ENCODE data around the gene TBC1D14. TPM values are rescaled to one million over a fixed set of nuclear protein-coding genes. Genes with fewer than 3 reads are reported as not detected.
A peak's percentile ranks its signal among the peaks of the same experiment; 100 is the strongest.

The TBC1D14 gene
- total and polyA plus RNA-seq, 2 experiments from 2014 or later = 33.6 to 50.8 TPM

DNA sequence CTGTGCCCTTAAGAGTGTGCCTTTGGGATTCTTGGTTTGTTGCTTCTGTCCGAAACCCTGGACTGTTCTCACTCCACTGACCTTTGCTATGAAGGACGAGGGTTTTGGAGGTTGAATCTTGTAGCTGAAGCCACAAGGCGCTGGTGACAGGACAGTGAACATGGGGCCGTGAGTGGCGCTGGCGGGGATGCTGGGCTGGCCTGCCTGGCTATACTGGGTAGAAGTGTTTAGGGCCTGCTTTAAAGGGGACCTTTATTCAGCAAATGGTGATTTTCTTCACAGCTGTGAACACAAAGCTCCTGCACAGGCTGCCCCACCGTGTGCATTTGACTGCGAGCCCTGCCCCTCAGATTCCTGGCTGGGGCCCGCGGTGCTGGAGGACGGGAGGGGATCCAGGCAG, 106.5 kb downstream of the TBC1D14 start:
- H3K27ac ChIP-seq = peak overlapping the region; percentile 42
- no peaks in the 10 kb centered on the region for H3K36me3 ChIP-seq (replicated peaks; ENCODE audit: insufficient read depth, low read depth)
- no peaks in the 10 kb centered on the region for H3K9me3 ChIP-seq (ENCODE audit: low read depth)
- H4K20me1 ChIP-seq (ENCODE audit: insufficient read depth, poor library complexity, severe bottlenecking) = no peaks in the 10 kb centered on the region
- peaks cover 3% of the 10 kb centered on the region for H3K79me2 ChIP-seq
- no peak overlapping the region for H3K4me3 ChIP-seq
- no peak for DNase-seq (ENCODE audit: low spot score)
- 66% methylated on average over 11 of the region's 11 CpGs for WGBS (ENCODE audit: low lambda C conversion rate, missing lambda C conversion rate)
- no peaks in the 10 kb centered on the region for H3K27me3 ChIP-seq
- H3K9me2 ChIP-seq (replicated peaks; ENCODE audit: insufficient read depth) = no peaks in the 10 kb centered on the region
- TF ChIP-seq, protein P1, sequence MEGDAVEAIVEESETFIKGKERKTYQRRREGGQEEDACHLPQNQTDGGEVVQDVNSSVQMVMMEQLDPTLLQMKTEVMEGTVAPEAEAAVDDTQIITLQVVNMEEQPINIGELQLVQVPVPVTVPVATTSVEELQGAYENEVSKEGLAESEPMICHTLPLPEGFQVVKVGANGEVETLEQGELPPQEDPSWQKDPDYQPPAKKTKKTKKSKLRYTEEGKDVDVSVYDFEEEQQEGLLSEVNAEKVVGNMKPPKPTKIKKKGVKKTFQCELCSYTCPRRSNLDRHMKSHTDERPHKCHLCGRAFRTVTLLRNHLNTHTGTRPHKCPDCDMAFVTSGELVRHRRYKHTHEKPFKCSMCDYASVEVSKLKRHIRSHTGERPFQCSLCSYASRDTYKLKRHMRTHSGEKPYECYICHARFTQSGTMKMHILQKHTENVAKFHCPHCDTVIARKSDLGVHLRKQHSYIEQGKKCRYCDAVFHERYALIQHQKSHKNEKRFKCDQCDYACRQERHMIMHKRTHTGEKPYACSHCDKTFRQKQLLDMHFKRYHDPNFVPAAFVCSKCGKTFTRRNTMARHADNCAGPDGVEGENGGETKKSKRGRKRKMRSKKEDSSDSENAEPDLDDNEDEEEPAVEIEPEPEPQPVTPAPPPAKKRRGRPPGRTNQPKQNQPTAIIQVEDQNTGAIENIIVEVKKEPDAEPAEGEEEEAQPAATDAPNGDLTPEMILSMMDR (IDR thresholded peaks at IDR 0.05; ENCODE audit: poor library complexity) = no peak
- no peak for TF ChIP-seq EZH2 (IDR thresholded peaks at IDR 0.05; ENCODE audit: borderline replicate concordance)
- peaks cover 16% of the 10 kb centered on the region for H3K4me1 ChIP-seq (ENCODE audit: insufficient read depth)
- no peak overlapping the region for H3K4me2 ChIP-seq
- H2AFZ ChIP-seq = no peak overlapping the region

GRCh38 chr4:7016512-7016911, 106.9 kb downstream of the TBC1D14 start:
- Histone ChIP-seq H3K79me2 (peaks cover 3% of the 10 kb centered on the region), H3K36me3 (replicated peaks; ENCODE audit: insufficient read depth, low read depth) (no peaks in the 10 kb centered on the region), H3K27ac (peak overlapping the region; percentile 42), H3K9me2 (replicated peaks; ENCODE audit: insufficient read depth) (no peaks in the 10 kb centered on the region), H4K20me1 (ENCODE audit: insufficient read depth, poor library complexity, severe bottlenecking) (no peaks in the 10 kb centered on the region), H3K4me2 (no peak overlapping the region), H3K9me3 (ENCODE audit: low read depth) (no peaks in the 10 kb centered on the region), H3K4me1 (ENCODE audit: insufficient read depth) (peaks cover 18% of the 10 kb centered on the region), H2AFZ (no peak overlapping the region), H3K27me3 (no peaks in the 10 kb centered on the region), H3K4me3 (no peak overlapping the region)
- TF ChIP-seq EZH2phosphoT487 (IDR thresholded peaks at IDR 0.05; ENCODE audit: low read depth, severe bottlenecking, unreplicated experiment) = no peak
- TF ChIP-seq, protein P1 (IDR thresholded peaks at IDR 0.05; ENCODE audit: poor library complexity) = no peak
- TF ChIP-seq EZH2 (IDR thresholded peaks at IDR 0.05; ENCODE audit: borderline replicate concordance) = no peak
- WGBS (ENCODE audit: low lambda C conversion rate, missing lambda C conversion rate) = 75% methylated on average over 6 of the region's 6 CpGs
- no peak for DNase-seq (ENCODE audit: low spot score)

DNA sequence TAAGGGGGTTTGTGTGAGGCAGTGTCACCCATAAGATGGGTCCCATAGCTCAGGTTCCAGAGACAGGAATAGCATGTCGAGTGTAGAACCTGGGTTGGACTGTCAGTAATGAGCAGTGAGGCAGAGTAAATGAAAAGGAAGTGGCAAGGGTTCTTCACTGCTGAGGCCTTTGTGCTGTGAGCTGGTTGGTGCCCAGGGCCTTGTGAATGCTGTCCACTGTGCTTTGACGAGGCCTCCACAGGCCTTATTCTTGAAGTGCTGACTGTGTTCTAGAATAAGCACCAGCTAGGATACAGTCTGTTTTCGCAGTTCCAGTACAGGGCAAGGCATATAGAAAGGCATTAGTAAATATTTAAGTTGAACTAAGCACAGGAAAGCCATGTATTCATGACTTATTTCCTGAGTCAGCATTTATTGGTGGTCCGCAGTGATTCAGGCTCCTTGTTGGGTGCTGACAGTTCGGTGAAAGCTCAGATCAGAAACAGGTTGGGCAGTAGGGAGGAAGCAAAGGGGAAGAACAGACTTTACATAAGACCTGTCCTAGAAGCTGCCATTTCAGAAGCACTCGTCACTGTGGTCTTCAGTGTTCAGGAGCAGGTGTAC, 107.9 kb downstream of the TBC1D14 start:
- no peak overlapping the region for H3K4me2 ChIP-seq
- no peaks in the 10 kb centered on the region for H3K36me3 ChIP-seq (replicated peaks; ENCODE audit: insufficient read depth, low read depth)
- no peak overlapping the region for H3K27ac ChIP-seq
- no peak overlapping the region for H2AFZ ChIP-seq
- no peaks in the 10 kb centered on the region for H3K9me3 ChIP-seq (ENCODE audit: low read depth)
- 91% methylated on average over 6 of the region's 6 CpGs for WGBS (ENCODE audit: low lambda C conversion rate, missing lambda C conversion rate)
- peaks cover 23% of the 10 kb centered on the region for H3K4me1 ChIP-seq (ENCODE audit: insufficient read depth)
- no peak for TF ChIP-seq EZH2phosphoT487 (IDR thresholded peaks at IDR 0.05; ENCODE audit: low read depth, severe bottlenecking, unreplicated experiment)
- no peak for TF ChIP-seq EZH2 (IDR thresholded peaks at IDR 0.05; ENCODE audit: borderline replicate concordance)
- TF ChIP-seq, protein P1 (IDR thresholded peaks at IDR 0.05; ENCODE audit: poor library complexity) = no peak
- no peak overlapping the region for H3K4me3 ChIP-seq
- no peak for DNase-seq (ENCODE audit: low spot score)
- H3K9me2 ChIP-seq (replicated peaks; ENCODE audit: insufficient read depth) = no peaks in the 10 kb centered on the region
- H3K27me3 ChIP-seq = no peaks in the 10 kb centered on the region
- no peaks in the 10 kb centered on the region for H4K20me1 ChIP-seq (ENCODE audit: insufficient read depth, poor library complexity, severe bottlenecking)
- H3K79me2 ChIP-seq = peaks cover 3% of the 10 kb centered on the region
